T-helper 2 cell treated with Interferon-gamma antibody and Interleukin-4, amounts not matched to agents 100 ng/mL and 5 ng/mL, for 36 hours (primary cell): ENCODE data around the gene CPT1C. TPM values are rescaled to one million over a fixed set of nuclear protein-coding genes. Genes with fewer than 3 reads are reported as not detected.
"Not testable (repeated sequence)": the region's sequence is repeated elsewhere in the genome, so short reads cannot be mapped to it uniquely, and the experiment has no call there.

Experiments used
- intact Hi-C: fragments of 100-400 bp; cut with micrococcal nuclease; formaldehyde crosslinking; loops from one replicate; pipeline ENCODE4 v1.15.1; 2023
- total RNA-seq: library from RNA; stranded (reverse); gene quantifications from 2 replicates; pipeline ENCODE4 v1.2.3, GENCODE V29; 2022

The CPT1C gene
- total RNA-seq, 1 donor from 2014 or later = 2.4 TPM

- intact Hi-C loops = no loop called here
Observed at GRCh38 chr19:49700563-49700962, 9.6 kb downstream of the CPT1C start.

GRCh38 chr19:49701271-49701786, 10.4 kb downstream of the CPT1C start:
- intact Hi-C loops = no loop called here

DNA sequence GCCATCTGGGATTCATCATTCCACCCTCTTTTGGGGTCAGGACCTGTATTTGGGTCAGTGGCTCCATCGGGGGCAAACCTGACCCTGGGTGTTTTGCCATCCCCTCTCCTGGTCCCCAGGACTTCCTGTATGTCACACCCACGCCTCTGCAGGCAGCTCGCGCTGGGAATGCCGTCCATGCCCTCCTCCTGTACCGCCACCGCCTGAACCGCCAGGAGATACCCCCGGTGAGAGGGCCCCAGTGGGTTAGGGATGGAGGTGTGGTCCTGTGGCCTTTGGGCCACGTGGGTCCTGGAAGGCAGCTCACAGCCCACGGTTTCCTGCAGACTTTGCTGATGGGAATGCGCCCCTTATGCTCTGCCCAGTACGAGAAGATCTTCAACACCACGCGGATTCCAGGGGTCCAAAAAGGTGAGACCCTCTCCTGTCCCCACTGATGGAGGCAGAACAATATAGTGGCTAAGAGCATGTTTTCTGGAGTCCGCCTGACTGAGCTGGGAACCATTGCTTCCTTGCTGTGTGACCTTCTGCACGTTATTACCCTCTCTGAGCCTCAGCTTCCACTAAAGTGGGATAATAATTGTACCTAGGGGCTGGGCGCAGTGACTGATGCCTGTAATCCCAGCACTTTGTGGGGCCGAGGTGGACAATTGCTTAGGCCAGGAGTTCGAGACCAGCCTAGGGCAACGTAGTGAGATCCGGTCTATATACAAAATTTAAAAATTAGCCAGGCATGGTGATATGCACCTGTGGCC, 14.1 kb downstream of the CPT1C start:
- intact Hi-C loops = no loop called here

DNA sequence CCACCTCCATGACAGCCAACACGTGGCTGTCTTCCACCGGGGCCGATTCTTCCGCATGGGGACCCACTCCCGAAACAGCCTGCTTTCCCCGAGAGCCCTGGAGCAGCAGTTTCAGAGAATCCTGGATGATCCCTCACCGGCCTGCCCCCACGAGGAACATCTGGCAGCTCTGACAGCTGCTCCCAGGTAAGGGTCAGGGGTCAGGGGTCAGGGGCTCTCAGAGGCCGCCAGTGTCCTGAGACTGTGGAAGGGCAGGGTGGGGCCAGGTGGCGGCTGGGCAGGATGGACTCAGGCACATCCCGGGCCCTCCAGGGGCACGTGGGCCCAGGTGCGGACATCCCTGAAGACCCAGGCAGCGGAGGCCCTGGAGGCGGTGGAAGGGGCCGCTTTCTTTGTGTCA, 15.0 kb downstream of the CPT1C start:
- intact Hi-C loops = no loop called here

DNA sequence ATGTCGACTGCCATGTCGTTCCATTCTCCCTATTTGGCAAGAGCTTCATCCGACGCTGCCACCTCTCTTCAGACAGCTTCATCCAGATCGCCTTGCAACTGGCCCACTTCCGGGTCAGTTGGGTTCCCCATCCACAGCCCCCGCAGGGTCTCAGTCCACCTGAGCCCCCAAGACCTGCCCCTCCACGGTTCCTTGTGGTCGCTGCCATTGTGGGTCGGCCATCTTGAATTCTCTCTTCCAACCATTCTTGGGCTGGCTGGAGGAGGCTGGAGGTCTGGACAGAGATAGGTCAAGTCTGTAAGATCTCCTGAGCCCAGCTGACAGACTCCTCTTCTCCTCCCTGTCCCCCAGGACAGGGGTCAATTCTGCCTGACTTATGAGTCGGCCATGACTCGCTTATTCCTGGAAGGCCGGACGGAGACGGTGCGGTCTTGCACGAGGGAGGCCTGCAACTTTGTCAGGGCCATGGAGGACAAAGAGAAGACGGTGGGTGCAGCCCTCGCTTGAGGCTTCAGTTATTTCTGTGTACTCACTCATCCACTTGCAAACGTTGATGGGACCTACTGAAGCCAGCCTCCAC, 19.5 kb downstream of the CPT1C start:
- intact Hi-C loops = no loop called here

DNA sequence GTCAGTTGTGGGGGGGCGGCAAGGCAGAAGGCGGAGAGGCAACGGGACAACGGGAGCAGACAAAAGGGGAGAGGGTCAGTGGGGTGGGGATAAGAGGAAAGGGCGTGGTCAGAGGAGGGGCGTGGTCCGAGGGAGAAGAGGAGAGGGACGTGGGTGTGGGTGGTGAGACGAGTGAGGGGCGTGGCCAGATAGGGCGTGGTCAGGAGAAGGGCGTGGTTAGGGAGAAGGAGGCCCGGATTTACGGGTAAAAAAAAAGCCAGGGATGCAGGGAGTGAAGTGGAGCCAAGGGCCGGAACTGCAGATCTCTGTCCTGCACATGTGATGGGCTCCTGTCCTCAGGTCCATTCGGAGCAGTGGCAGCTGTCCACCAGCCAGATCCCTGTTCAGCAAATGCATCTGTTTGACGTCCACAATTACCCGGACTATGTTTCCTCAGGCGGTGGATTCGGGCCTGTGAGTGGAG, 21.5 kb downstream of the CPT1C start:
- intact Hi-C loops = no loop called here

- intact Hi-C loops = no loop called here
Observed at GRCh38 chr19:49713236-49713845, 22.4 kb downstream of the CPT1C start.

GRCh38 chr19:49716154-49716553, 25.2 kb downstream of the CPT1C start:
- intact Hi-C loops = no loop called here

DNA sequence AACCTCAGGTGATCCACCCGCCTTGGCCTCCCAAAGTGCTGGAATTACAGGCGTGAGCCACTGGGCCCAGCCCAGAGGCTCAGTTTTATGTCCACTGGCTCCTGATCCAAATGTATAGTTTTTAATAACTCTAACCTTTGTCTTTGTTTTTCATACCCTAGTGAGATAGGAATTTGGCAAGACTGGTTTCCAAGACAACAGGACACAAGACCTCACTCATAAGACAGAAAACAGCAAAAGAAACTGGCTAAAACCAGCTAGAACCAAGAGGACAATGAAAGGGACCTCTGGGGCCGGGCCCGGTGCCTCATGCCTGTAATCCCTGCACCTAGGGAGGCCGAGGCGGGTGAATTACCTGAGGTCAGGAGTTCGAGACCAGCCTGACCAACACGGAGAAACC, 27.6 kb downstream of the CPT1C start:
- intact Hi-C loops = no loop called here

DNA sequence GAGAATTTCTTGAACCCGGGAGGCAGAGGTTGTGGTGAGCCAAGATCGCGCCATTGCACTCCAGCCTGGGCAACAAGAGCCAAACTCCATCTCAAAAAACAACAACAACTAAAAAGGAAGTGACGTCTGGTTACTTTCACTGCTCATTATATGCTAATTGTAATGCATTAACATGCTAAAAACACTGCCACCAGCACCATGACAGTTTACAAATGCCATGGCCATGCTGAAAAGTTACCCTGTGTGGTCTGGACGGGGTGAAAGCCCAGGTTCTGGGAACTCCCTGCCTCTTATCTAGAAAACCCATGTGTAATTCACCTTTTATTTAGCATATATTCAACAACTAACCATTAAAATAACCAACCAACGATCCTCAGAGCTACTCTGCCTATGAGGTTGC, 28.1 kb downstream of the CPT1C start:
- intact Hi-C loops = no loop called here

- intact Hi-C loops = not testable (repeated sequence)
Observed at GRCh38 chr19:49719420-49719819, 28.5 kb downstream of the CPT1C start.

DNA sequence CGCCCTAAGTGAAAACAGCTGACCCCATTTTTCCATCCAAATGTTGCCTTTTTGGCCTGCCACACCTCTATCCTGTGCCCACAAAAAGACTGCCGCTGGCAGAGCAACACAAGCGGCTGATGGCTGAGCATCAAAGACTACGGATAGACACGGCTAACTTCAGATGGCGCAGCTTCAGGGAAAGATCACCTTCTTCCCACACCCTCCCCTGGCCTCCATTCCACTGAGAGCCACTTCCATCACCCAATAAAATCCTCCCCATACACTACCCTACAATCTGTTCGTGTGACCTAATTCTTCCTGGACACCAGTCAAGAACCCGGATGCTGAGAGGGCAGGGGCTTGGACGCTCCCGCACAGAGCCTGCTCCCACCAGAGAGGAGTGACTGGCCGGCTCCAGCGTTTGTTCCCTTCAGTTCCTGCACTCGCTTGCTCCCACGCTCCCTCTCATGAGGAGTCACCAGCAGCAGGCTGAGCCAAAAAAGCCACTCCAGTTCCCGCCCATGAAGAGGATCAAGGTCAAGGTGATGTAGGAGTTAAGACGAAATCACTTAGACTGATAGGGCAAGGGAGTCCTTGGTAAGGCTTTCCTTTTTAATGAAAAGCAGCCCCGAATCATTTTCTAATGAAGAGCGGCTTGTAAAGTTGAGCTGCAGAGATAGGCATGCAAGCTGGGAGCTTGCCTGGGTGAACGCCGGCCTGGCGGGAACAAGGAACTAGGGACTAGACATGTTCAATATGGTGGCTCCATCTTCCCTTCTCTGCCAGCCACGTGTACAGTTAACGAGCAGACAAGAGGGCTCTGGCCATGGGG, 36.5 kb downstream of the CPT1C start:
- intact Hi-C loops = no loop called here

DNA sequence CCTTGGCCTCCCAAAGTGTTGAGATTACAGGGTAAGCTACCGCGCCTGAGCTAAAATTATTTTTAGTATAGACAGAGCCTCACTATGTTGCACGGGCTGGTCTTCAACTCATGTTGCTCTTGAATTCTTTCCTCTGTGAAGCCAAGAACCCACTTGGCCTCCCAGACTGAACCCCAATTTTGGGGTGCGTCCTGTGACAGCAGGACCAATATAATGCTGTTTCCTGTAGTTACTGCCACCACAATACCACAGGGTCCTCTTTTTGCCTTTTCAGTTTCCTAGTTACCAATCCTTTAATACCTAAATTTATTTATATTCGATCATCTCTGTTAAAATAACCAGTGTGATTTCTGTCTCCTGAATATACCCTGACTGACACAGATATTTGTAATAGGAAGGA, 39.2 kb downstream of the CPT1C start:
- intact Hi-C loops = no loop called here

GRCh38 chr19:49738268-49738667, 47.4 kb downstream of the CPT1C start:
- intact Hi-C loops = no loop called here

- intact Hi-C loops = no loop called here
Observed at GRCh38 chr19:49739098-49739497, 48.2 kb downstream of the CPT1C start.

- intact Hi-C loops = no loop called here
Observed at GRCh38 chr19:49739933-49740332, 49.0 kb downstream of the CPT1C start.

- intact Hi-C loops = no loop called here
Observed at GRCh38 chr19:49741210-49741844, 50.4 kb downstream of the CPT1C start.

- intact Hi-C loops = no loop called here
Observed at GRCh38 chr19:49744946-49745381, 54.0 kb downstream of the CPT1C start.

GRCh38 chr19:49746206-49746958, 55.5 kb downstream of the CPT1C start:
- intact Hi-C loops = no loop called here

DNA sequence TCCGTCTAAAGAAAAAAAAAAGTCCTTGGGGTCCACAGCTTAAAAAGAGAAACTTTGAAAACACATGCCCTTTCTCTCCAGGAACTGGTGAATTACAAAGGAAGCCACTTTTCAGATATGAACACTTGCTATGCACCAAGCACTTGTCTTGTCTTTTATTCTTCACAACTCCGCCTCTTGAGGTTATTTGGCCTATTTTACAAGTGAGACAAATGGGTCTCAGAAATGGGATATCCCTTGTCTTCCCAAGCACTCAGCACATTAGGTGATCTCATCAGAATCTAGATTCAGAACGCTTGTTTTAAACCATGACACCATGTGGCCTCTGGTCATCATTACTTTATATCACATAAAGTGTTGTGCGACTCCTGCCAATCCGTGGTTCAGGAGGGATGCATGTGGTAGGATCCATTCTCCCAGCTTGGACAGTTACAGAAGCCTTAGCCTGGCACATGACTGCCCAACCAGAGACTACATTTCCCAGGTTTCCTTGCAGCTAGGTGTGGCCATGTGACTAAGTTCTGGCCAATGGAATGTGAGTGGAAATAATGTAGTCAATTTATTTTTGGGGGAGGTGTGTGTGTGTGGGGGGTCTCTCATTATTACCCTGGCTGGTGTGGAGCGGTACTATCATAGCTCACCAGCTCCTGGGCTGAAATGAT, 58.3 kb downstream of the CPT1C start:
- intact Hi-C loops = no loop called here
